SU-DHL-6 (cell line): ENCODE data around the gene LEPROT.

Experiments
- CTCF ChIP-seq: fragments of 200-600 bp; sonication (generic); IDR thresholded peaks from one replicate; pipeline ENCODE4 v1.5.1; 2017; ENCODE audit warnings: antibody characterized with exemption, mild to moderate bottlenecking, low read length, moderate library complexity; ENCODE audit not compliant: insufficient read depth, poor library complexity, severe bottlenecking
- EZH2phosphoT487 ChIP-seq: fragments of 200-600 bp; sonication (generic), shearing (Covaris generic); conservative IDR thresholded peaks from 2 replicates; pipeline ENCODE4 v1.6.1; 2018; ENCODE audit warnings: mild to moderate bottlenecking, antibody characterized with exemption, low read length, moderate library complexity, mixed read lengths

GRCh38 chr1:65479554-65480204, 59.2 kb downstream of the LEPROT start:
- TF ChIP-seq CTCF, result no peak
- TF ChIP-seq EZH2phosphoT487, result no peak
